ENCODE results near the gene GAK. TPM values are rescaled to one million over a fixed set of nuclear protein-coding genes. Genes with fewer than 3 reads are reported as not detected.
"Not testable (repeated sequence)": the region's sequence is repeated elsewhere in the genome, so short reads cannot be mapped to it uniquely, and the experiment has no call there.

Gene GAK
- total RNA-seq, result 100 to 1,000 TPM in 1 of 2 experiments, 10 to 100 TPM in 1; 97.0 to 101 TPM

GRCh38 chr4:931960-932712 is at the start of gene GAK, which contains the start of gene TMEM175:
GAK (minus strand) TSS chr4:932316; CDS start chr4:932187, 129 bp downstream.
TMEM175 (plus strand) TSS chr4:932460; CDS start chr4:947740, 15,280 bp downstream.
- Mint-ChIP-seq H3K4me1 (ENCODE audit: low read depth) (peaks cover 43% of the 10 kb centered on the region), H3K36me3 (peaks cover 4% of the 10 kb centered on the region), H3K4me3 (peak within 1 kb of the TSS; percentile 97), H3K27me3 (no peaks in the 10 kb centered on the region), H3K27ac (peak within 1 kb of the TSS; percentile 80), H3K9me3 (no peaks in the 10 kb centered on the region)
- POLR2A ChIA-PET, result interaction anchor here (0.7 to 2.0 kb wide), 8 partner anchors 8 to 789 kb away, joined by 3 to 10 read pairs (median 3); partner anchors contain the start of genes IDUA, TACC3 and TMEM129
- CTCF ChIA-PET, result interaction anchor here (0.6 to 3.5 kb wide), 6 partner anchors 10 to 1298 kb away, joined by 3 to 15 read pairs (median 4); partner anchors contain the start of gene IDUA
- DNase-seq, result peak; percentile 98
- intact Hi-C loops (cut with micrococcal nuclease), result loop anchor here (1.0 to 5.0 kb wide), 6 partner anchors 41 to 415 kb away; partner anchors contain the start of genes DGKQ, FGFRL1, IDUA and UVSSA

GRCh38 chr4:978957-979701 is 47.0 kb upstream of the GAK start:
- CTCF ChIA-PET, result no interaction called here
- no peak overlapping the region for H3K4me3 Mint-ChIP-seq
- no peak for DNase-seq

GRCh38 chr4:976016-976415 is 43.9 kb upstream of the GAK start:
- H3K4me3 Mint-ChIP-seq; H3K27ac Mint-ChIP-seq; H3K9me3 Mint-ChIP-seq; H3K27me3 Mint-ChIP-seq; POLR2A ChIA-PET; DNase-seq; intact Hi-C loops (cut with micrococcal nuclease); H3K36me3 Mint-ChIP-seq; CTCF ChIA-PET; H3K4me1 Mint-ChIP-seq (ENCODE audit: low read depth): not testable (repeated sequence)

More at GRCh38 chr4:978957-979701, 47.0 kb upstream of the GAK start:
- Mint-ChIP-seq H3K27ac (no peak overlapping the region), H3K9me3 (no peaks in the 10 kb centered on the region), H3K27me3 (no peaks in the 10 kb centered on the region), H3K36me3 (no peaks in the 10 kb centered on the region), H3K4me1 (ENCODE audit: low read depth) (no peaks in the 10 kb centered on the region)
- POLR2A ChIA-PET, result no interaction called here
- intact Hi-C loops (cut with micrococcal nuclease), result no loop called here

- Mint-ChIP-seq H3K9me3 (no peaks in the 10 kb centered on the region), H3K27ac (no peak overlapping the region), H3K36me3 (no peaks in the 10 kb centered on the region), H3K27me3 (no peaks in the 10 kb centered on the region), H3K4me3 (no peak overlapping the region), H3K4me1 (ENCODE audit: low read depth) (peaks cover 8% of the 10 kb centered on the region)
- DNase-seq, result no peak
- CTCF ChIA-PET, result interaction anchor here (0.6 kb wide), 1 partner anchor 379 kb away, joined by 3 read pairs; no protein-coding TSS in a partner anchor
- intact Hi-C loops (cut with micrococcal nuclease), result loop anchor here (5.0 kb wide), 1 partner anchor 192 kb away; no protein-coding TSS in a partner anchor
- POLR2A ChIA-PET, result no interaction called here
These were observed 42.6 kb upstream of the GAK start for GRCh38 chr4:974668-975067.

- DNase-seq, result peak; percentile 92
- Mint-ChIP-seq H3K36me3 (no peaks in the 10 kb centered on the region), H3K9me3 (no peaks in the 10 kb centered on the region), H3K27ac (no peak within 1 kb of the TSS), H3K4me1 (ENCODE audit: low read depth) (peaks cover 8% of the 10 kb centered on the region), H3K27me3 (no peaks in the 10 kb centered on the region), H3K4me3 (peak within 1 kb of the TSS; percentile 55)
- ChIA-PET CTCF (no interaction called here), POLR2A (no interaction called here)
- intact Hi-C loops (cut with micrococcal nuclease), result loop anchor here (1.0 to 5.0 kb wide), 4 partner anchors 14 to 191 kb away; partner anchors contain the start of genes FGFRL1, GAK, IDUA and TMEM175
These were observed 41.6 kb upstream of the GAK start, which contains the start of gene DGKQ for GRCh38 chr4:973431-974397. DGKQ (minus strand) TSS chr4:973569; CDS start chr4:973482, 87 bp downstream.

GRCh38 chr4:972651-973424 is 40.7 kb upstream of the GAK start:
- H3K36me3 Mint-ChIP-seq, result no peaks in the 10 kb centered on the region
- H3K27me3 Mint-ChIP-seq, result no peaks in the 10 kb centered on the region
- H3K4me3 Mint-ChIP-seq, result peak overlapping the region; percentile 55
- intact Hi-C loops (cut with micrococcal nuclease), result loop anchor here (1.0 to 5.0 kb wide), 4 partner anchors 14 to 191 kb away; partner anchors contain the start of genes FGFRL1, GAK, IDUA and TMEM175
- no peaks in the 10 kb centered on the region for H3K9me3 Mint-ChIP-seq
- H3K4me1 Mint-ChIP-seq (ENCODE audit: low read depth), result peaks cover 8% of the 10 kb centered on the region
- H3K27ac Mint-ChIP-seq, result no peak overlapping the region
- POLR2A ChIA-PET, result interaction anchor here (0.6 kb wide), 1 partner anchor 8 kb away, joined by 4 read pairs; no protein-coding TSS in a partner anchor
- DNase-seq, result peak; percentile 64
- CTCF ChIA-PET, result no interaction called here

- peak overlapping the region; percentile 55 for H3K4me3 Mint-ChIP-seq
- DNase-seq, result no peak
- H3K4me1 Mint-ChIP-seq (ENCODE audit: low read depth), result peaks cover 8% of the 10 kb centered on the region
- intact Hi-C loops (cut with micrococcal nuclease), result loop anchor here (5.0 kb wide), 1 partner anchor 190 kb away; no protein-coding TSS in a partner anchor
- CTCF ChIA-PET, result no interaction called here
- no peaks in the 10 kb centered on the region for H3K36me3 Mint-ChIP-seq
- H3K27ac Mint-ChIP-seq, result no peak overlapping the region
- H3K27me3 Mint-ChIP-seq, result no peaks in the 10 kb centered on the region
- H3K9me3 Mint-ChIP-seq, result no peaks in the 10 kb centered on the region
- POLR2A ChIA-PET, result interaction anchor here (0.5 kb wide), 1 partner anchor 195 kb away, joined by 3 read pairs; no protein-coding TSS in a partner anchor
These were observed 39.8 kb upstream of the GAK start for GRCh38 chr4:971666-972500.

GRCh38 chr4:970854-971520 is 38.9 kb upstream of the GAK start:
- ChIA-PET POLR2A (no interaction called here), CTCF (no interaction called here)
- Mint-ChIP-seq H3K4me1 (ENCODE audit: low read depth) (peaks cover 8% of the 10 kb centered on the region), H3K4me3 (no peak overlapping the region), H3K27ac (no peak overlapping the region), H3K27me3 (no peaks in the 10 kb centered on the region), H3K9me3 (no peaks in the 10 kb centered on the region), H3K36me3 (no peaks in the 10 kb centered on the region)
- intact Hi-C loops (cut with micrococcal nuclease), result loop anchor here (5.0 kb wide), 1 partner anchor 189 kb away; no protein-coding TSS in a partner anchor
- no peak for DNase-seq

GRCh38 chr4:970046-970745 is 38.1 kb upstream of the GAK start:
- Mint-ChIP-seq H3K9me3 (no peaks in the 10 kb centered on the region), H3K27ac (no peak overlapping the region), H3K36me3 (no peaks in the 10 kb centered on the region), H3K27me3 (no peaks in the 10 kb centered on the region), H3K4me3 (no peak overlapping the region), H3K4me1 (ENCODE audit: low read depth) (peaks cover 8% of the 10 kb centered on the region)
- intact Hi-C loops (cut with micrococcal nuclease), result loop anchor here (5.0 kb wide), 1 partner anchor 188 kb away; no protein-coding TSS in a partner anchor
- DNase-seq, result no peak
- ChIA-PET CTCF (no interaction called here), POLR2A (interaction anchor here (1.0 kb wide), 1 partner anchor 9 kb away, joined by 3 read pairs; no protein-coding TSS in a partner anchor)

Data from activated CD4-positive, alpha-beta memory T cell treated with anti-CD3 and anti-CD28 coated beads for 36 hours (primary cell).